Erythroblast (primary cell): ENCODE measurements around the gene BICC1.

ENCODE experiments used
- GATA1 ChIP-seq: IDR thresholded peaks from 2 replicates; pipeline ENCODE4 v1.6.1; 2011; ENCODE audit warnings: low read depth, mild to moderate bottlenecking, control low read depth, low read length, moderate library complexity
- POLR2A ChIP-seq: IDR thresholded peaks from 2 replicates; pipeline ENCODE4 v1.6.1; 2011; ENCODE audit warnings: mild to moderate bottlenecking, low read length

DNA sequence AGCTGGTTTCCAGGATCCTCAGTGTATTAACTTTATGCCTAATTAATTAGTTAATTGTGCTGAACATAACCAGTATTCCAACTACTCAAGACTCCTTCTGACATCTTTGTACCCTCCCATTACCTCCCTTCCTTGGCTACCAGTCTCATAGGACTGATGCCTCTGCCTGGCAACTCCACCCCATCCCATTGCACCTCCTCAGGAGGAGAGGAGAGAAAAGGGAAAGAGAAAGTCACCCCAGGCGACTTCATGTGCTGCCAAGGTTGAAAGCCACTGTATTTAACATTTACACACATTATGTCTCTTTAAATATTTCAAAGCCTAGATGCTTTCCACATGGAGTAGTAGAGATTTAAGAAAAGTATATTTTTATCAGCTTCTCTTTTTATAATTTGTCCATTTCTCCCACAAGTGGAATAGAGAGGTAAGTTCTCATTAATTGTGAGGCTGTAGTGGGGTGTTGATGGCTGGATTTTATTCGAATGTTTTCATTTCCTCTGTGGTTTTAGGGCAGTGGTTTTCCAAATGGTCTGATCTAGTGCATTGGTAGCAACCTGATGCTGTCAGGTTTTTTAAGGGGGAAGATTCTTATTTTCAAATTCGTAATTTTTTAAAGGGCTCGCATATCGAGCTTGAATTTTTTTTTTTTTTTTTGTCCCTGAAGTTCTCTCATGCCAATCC lies 148.0 kb downstream of the BICC1 start:
- TF ChIP-seq POLR2A (no peak), GATA1 (no peak)
